Activated CD4-positive, alpha-beta T cell treated with anti-CD3 and anti-CD28 coated beads, Interleukin-2, amount 50 U/mL, for 1 hour (primary cell): ENCODE data around the gene LARP4B.
A peak's percentile ranks its signal among the peaks of the same experiment; 100 is the strongest.
"Not testable (repeated sequence)": the region's sequence is repeated elsewhere in the genome, so short reads cannot be mapped to it uniquely, and the experiment has no call there.

Source experiments
- DNase-seq: peaks from one replicate; pipeline ENCODE4 v3.0.0-alpha.2; 2020

The LARP4B gene

DNA sequence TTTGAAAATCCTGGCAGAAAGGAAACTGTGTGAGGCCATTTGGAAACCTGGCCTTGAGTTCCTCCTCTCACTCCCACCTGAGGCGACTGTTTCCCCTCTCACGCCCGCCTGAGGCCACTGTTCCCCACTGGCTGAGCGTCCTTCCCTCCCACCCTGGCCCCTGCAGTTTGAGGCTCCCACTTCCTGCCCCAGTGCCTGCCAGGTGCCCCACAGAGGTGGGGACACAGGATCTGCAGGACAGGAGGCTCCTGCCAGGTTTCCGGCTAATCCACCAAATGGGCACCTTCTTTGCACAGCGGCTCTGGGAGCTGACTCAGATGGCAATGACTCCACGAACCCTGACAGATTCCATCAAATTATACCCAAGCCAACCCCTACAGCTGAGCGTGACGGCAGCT, 24.3 kb upstream of the LARP4B start:
- no peak for DNase-seq

DNA sequence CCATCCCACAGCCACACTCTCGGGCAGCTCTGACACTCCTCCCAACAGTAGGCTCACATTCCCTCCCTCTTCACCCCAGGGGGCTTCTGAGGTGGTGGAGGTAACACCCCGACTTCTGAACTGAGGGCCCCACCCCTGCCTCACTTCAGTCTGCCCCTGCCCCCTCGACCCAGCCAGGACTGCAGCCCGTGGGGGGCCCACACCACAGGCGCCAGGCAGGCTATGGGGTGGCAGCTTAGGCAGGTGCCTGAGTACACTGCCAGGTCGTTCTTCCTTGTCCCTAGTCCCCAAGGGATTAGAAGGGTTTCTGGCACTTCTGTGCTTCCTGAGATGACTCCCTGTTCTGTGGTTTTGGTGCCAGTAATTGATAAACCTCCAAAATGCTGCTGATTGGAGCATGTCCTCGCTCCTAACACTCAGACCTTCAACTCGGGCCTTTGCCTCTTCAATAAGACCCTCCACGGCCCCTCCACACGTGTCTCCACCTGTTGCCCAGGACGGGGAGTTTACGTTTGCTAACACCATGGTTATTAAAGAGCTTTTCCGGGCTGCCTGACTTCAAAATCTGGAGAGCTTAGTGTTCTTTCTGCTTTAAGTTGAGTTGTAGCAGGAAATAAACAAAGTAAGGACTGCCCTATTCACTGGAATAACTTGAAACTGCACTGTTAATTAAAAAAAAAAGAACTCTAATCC, 23.8 kb upstream of the LARP4B start:
- no peak for DNase-seq

DNA sequence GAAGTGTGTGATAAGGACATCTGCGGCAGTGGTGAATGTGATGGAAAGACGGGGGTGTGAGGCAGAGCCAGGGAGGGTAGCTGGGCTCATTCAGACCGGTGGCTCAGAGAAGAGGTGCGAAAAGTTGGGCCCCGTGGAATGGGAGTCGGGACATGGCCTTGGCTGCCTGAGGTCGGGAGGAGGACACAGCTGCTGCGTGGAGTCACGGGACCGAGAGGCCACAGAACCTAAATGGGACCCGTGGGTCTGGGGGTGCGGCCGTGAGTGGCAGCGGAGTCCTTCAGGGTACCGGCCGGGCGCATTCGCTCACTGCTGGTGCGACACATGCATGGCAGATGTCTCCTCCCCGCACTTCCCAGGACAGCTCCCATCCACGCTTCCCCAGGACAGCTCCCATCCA, 22.9 kb upstream of the LARP4B start:
- DNase-seq, result no peak

DNA sequence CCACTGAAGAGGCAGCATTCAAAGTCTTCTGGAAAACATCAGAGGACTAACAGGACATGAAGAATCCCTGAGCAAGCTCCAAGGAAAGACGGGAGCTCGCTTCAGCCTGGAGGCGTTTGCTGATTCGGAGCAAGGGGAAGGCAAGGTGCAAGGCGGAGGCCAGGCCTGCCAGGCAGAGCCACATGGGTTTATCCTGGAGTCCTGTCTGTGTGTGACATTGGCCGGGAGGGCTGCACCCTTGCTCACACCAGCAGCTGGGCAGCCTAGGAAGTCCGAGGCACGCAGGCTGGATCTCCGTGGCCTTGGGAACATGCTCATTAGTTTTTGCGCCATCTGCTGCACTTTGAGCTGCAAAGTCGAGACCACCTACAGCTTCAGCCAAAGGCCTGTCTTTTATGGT, 22.3 kb upstream of the LARP4B start:
- no peak for DNase-seq

DNA sequence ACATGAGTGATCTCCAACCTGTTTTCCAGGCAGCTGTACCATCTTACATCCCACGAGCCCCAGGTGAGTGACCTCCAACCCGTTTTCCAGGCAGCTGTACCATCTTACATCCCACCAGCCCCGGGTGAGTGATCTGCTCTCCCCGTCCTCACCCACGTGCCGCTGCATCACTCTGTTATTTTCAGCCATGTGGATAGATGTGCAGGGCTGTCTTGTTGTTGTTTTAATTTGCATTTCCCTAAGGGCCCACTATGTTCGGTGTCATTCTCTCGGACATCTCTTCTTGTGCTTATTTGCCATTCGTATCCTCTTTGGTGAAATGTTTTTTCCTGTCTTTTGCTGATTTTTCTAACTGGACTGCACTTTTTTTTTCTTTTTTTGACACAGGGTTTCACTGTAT, 17.9 kb upstream of the LARP4B start:
- no peak for DNase-seq

DNA sequence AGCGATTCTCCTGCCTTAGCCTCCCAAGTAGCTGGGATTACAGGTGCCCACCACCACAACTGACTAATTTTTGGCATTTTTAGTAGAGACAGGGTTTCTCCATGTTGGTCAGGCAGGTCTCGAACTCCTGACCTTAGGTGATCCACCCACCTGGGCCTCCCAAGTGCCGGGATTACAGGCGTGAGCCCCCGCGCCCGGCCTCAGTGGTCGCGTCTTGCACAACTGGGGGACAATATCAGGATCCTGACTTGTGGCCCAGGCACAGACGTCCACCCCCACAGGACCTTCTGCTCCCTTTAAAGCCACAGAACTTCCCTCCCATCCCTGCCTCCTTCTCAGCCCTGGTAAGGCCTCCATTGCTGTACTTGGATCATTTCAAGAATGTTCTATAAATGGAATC, 16.8 kb upstream of the LARP4B start:
- DNase-seq, result no peak

DNA sequence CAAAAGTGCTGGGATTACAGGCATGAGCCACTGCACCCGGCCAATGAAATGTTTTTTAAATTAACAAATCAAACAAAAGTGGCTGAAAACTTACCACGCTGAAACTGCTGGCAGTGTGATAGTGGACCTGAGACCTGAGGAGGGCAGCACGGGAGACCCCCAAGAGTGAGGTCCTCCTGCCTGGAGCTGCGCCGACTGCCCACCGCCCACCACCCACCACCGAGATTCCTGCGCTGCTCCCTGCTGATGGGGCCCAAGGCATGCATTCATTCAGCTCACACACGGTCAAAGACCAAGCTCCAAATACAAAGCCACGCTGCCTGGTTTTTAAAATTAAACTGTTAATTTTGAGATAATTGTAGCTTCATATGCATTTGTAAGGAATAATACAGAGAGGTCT, 16.4 kb upstream of the LARP4B start:
- no peak for DNase-seq

DNA sequence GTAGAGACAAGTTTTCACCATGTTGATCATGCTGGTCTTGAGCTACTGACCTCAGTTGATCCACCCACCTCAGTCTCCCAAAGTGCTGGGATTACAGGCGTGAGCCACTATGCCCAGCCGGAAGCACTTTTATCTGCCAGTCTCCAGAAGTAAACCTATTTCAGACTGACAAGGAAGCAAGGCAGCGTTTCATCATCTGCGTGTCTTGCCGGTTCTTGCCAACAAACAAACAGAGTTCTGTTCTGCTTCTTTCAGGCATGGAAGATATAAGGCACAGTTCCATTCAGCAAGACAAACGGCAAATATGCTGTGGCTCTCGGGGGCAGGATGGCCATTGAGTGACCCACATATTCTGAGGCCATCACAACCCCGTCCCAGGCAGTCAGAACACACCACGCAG, 15.5 kb upstream of the LARP4B start:
- no peak for DNase-seq

DNA sequence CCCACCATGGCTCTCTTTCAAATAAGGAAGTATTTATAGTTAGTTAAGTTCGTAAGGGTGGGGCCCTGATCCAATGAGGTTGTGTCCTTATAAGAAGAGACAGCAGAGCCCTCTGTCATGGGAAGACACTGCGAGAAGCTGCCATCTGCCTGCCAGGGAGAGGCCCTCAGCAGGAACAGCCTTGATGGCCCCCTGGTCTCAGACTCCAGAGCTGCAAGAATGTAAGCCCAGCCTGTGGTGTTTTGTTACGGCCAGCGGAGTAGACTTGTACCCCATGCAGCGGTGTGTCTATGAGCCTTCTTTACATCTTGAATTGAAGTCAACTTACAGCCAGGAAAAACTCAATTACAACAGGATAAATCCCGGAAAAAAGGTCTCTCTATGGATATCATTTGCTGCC, 14.3 kb upstream of the LARP4B start:
- DNase-seq, result no peak

DNA sequence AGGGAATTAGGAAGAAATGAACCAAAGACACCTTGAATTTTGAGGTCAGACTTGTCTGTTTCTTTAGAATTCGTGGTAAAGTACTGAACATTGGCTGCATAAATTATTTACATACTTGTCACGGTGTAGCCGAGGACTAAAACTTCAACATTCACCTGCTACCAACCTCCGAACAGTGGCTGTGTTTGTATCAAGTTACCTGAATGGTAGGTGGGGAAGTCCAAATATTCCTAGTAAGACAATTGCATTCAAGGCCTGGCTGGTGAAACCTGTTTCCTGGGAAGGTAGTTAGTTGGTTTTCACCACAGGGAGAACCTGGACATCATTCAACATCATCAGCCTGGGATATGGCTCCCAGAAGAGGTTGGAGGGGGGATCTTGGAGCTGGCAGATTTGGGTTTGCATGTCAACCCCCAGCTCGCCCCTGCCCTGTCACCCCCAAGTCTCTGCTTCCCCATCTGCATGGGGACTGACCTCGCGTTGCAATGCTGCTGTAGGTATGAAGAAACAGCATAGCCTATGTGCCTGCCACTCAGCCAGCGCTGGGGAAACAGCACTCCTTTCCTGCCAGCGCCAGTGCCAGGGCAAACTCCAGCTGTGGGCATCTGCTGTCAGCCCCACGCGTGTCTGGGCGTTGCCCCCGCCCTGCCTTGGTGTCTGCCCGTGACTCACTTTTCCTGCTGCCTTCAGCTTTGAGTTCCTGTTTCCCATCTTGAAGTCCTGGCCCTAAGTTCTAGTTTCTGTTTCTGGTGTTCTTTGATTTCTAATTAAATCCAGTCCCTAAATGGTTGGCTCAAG, 12.7 kb upstream of the LARP4B start:
- peak; percentile 22 for DNase-seq

DNA sequence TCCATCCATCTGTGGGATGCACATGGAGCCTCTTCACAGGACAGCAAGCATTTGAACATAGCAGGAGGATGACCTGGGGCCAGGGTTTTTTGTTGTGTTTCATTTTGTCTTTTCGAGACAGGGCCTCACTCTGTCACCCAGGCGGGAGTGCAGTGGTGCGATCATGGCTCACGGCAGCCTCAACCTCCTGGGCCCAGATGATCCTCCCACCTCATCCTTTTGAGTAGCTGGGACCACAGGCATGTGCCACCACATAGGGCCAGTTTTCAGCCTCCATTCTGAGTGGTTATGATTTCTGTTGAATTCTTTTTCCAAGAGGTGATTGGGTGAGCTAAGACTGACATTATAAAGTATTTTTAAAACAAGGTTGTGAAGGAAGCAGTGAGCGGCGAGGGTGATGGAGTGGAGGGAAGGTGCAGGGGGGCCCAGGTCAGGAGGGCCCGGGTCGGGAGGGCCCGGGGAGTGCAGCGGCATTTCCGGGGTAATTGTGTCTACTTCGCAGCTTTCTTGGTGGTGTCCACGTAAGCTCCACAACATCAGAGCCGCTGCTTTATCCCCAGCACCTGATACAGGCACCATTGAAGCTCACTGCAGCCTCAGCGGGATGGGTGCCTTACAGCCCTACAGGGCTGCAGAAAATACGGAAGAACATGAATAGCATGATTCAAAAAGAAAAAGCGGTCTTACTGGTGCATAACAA, 12.0 kb upstream of the LARP4B start:
- DNase-seq, result no peak

DNA sequence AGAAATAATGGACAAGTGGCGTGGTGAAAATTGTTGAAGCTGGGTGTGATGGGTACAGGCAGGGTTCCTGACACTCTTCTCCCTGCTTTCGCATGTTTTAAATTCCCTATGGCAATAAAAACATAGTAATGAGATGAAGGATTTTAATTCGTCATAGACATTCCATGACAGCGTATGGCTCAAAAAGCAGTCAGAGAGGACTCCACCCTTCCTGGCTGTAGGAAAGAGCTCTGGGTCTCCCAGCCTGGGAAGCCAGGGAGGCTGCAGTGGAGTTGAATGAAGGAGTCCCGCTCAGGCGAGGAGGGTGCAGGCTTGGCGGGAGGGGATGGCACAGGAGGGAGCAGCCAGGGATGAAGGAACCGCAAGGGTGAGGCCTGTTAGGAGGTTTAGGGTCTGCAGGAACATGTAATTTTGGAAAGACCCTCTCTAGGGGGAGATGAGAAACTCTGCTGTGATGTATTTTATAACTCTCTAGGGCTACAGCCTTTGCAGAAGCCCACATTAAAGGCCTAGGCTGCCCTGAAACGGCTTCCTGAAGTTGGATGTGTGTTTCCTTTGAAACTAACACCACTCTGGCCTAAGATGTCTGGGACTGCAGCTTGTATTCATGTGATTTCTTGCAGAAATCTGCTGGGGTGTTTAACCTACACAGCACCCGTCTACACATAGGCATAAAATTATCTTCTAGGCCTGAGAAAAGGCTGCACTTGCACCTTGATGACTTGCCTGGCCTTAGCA, 7.6 kb upstream of the LARP4B start:
- no peak for DNase-seq

DNA sequence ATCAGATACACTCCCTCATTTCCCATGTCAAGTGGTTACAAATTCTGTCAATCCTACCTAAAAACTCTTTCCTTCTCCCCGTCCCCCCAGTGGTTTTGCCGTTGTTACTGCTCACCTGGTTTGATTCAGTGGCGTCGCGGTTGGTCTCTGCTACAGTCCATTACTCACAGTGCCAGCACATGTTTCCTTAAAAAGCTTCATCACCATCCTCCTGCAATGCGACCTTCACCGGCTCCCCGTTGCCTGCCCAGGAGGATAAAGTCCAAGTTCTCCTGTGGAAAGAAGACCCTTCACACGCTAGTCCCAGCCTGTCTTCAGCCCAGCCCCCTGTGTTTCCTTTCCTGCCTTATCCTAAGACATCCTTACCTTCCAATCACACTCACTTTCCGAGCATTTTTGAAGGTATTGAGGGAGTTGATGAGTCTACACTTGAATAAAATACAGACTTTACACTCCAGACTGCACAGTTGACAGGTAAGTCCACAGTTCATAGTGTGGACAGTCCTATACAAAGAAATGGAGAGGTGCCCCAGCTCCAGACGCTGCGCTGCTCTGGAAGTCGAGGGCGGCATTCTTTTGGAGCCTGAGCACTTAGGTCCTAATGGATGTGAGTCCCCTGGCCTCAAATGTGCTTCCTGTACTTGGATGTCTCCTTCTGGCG, 3.4 kb upstream of the LARP4B start:
- no peak for DNase-seq

DNA sequence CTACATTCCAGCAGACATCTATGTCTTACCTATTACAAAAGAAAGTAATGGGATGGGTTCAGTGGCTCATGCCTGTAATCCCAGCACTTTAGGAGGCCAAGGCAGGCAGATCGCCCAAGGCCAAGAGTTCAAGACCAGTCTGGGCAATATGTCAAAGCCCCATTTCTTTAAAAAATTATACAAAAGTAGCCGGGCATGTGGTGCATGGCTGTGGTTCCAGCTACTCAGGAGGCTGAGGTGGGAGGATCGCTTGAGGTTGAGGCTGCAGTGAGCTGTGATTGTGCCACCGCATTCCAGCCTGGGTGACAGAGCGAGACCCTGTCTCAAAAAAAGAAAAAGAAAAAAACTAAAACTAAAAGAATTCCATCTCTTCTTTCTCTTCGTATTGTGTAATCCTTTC, 2.7 kb upstream of the LARP4B start:
- DNase-seq, result not testable (repeated sequence)

DNA sequence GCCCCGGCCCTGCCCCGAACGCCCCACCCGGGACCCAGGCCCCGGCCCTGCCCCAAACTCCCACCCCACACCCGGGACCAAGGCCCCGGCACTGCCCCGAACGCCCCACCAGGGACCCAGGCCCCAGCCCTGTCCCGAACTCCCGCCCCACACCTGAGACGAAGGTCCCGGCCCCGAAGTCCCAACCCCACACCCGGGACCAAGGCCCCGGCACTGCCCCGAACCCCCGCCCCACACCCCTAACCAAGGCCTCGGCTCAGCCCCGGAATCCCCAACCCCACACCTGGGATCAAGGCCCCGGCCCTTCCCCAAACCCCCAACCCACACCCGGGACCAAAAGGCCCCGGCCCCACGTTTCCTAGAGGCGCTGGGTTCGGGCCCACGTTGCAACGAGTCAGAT, 1.1 kb upstream of the LARP4B start:
- DNase-seq, result no peak

DNA sequence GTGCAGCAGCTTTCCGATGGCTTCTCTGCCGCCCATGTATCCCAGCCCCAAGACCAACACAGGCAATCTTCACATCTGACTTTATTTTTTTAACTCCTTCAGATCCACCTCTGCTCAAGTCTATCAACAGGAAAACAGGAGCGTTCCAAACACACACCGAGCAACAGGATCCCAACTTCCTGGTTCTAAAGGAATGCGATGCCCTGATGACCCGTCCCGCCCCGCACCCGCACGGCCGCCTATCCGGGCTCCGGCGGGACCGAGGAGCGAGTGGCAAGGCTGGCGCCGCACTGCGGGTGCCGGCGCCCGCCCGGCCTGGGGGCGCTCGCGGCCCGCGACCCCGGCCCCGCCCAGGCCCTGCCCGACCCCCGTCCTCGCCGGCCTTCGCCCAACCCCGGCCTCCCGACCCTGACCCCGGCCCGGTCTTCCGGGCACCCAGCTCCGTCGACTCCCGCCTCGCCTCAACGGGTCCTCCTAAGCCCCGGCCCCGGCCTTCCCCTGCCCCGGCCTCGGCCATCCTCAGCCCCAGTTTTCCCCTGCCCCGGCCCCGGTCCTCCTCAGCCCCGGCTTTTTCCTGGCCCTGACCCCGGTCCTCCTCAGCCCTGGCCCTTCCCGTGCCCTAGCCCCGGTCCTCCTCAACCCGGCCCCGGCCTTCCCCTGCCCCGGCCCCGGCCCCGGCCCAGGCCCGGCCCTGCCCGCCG, 730 bp downstream of the LARP4B start:
- peak; percentile 20 for DNase-seq

DNA sequence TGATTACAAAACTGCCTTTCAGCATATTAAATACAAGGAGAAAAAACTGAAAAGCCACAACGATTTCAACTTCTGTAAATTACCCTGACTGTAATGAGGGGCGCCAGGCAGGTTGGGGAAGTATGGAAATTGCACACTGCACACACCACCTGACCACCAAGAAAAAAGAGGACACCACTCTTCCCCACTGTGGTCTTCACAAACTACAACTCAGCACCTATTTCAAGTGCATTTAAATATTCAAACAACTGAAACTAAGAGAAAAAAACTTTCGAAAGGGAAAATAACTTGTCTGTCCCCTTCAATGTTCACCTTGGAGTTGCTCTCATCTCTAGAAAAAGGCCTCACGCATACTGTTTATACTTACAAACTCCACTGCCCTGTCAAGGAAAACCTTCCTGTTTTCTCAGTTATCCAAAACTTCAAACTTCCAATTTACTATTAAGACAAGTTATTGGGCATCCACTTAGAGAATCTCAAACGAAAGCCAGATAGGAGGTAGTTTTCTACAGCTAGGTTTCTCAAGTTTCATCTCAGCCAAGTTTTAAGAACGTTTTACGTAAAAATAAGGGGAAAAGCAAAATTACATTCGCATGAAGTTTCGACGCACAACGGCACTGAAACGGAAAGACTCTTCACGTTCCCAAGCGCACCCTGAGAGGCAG, 1.4 kb downstream of the LARP4B start:
- DNase-seq, result no peak

DNA sequence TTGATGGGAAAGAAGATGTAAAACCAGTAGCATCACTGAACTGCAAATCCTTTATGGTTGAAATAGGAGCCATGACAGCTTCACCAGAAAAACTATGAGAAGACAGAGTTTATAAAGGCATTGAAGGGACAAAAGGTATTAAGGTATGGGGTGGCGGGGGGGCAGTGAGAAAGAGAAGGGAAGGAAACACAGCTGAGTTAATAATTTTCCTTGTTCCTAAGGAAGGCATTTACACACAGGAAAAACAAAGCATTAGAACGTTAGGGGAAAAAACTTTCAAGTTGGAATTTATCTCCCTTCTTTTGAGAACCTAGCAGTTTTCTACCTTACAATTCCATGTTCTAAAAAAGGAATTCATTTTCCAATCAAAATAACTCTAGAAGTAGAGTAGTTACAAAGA, 4.4 kb downstream of the LARP4B start:
- no peak for DNase-seq

DNA sequence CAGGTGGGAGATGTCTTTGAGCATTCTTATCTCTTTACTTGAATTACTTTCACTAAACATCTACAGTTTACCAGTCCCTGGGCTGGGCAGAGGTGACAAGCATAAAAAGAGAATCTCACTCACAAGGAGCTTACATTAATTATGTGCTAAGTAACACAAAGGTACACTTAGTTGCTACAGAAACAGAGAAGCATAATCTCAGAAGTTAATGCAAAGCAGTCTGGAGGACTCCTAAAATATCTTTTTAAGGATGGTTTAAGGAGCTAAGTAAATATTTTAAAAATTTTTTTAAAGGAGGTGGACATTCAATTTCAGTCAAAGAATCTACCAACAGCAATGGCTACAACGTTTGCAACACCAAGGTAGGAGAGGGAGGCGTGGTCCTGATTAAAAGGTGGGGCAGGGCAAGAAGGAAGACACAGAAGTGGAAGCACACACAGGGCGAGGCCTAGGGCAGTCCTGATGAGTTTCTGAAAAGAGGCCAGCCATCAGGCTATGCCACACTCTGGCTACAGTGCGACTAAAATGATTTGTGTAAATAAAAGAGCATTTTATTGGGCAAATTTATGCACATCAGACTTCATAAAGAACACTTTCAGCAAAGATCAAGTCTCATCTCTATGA, 5.3 kb downstream of the LARP4B start:
- no peak for DNase-seq

DNA sequence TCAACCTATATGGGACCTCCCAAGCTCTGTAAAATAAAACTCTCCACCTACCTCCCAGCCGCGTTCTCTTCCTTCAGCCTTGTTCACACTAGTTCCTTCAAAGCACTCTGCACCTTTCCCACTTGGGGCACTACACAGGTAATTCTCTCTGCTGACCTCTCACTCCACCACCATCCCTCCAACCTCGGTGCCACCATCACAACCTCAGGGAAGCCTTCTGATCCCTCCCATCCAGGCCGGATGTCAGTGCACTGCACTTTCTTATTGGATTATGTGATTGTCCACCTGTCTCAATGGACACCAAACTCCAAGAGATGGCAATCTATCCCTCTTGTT, 7.0 kb downstream of the LARP4B start:
- no peak for DNase-seq

DNA sequence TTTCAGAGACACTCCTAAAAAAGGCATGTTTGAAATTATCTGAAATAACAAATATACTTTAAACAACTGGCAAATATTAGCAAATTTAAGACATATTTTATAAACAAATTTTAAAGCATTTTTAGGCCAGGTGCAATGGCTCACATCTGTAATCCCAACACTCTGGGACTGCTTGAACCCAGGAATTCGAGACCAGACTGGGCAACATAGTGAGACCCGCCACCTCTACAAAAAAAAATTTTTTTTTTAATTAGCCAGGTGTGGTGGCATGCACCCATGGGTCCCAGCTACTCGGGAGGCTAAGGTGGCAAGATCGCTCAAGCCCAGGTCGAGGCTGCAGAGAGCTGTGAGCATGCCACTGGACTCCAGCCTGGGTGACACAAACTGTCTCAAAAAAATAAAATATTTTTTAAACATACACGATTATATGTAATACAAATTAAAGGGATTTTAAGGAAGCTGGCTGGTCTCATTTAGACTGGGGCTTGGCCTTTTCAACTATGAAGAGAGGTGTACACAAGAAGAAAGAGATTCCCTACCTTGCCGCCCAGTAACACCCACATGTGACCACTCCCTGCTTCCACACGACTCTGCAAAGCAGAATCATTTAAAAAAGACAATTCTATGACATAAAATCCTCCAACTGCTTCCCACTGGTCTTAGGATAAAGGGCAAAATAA, 7.5 kb downstream of the LARP4B start:
- no peak for DNase-seq
